Heart right ventricle (tissue), 16 donors: ENCODE data around the gene CDSN. TPM values are rescaled to one million over a fixed set of nuclear protein-coding genes. Genes with fewer than 3 reads are reported as not detected.

Experiments used
- ATAC-seq, 8 donors: fragments of 200-7000 bp; cut with Tn5 transposase; one replicate each; pipeline ENCODE4 v1.9.1; 2020; ENCODE audit warnings: mild to moderate bottlenecking in 8 of 8, moderate library complexity in 8 of 8, moderate number of reproducible peaks in 1 of 8
- DNase-seq, 2 donors: peaks; one replicate each; pipeline ENCODE4 v3.0.0-alpha.2; 2020
- H3K27ac ChIP-seq, 10 donors: fragments of 200-600 bp; sonication (generic) in 2 of 10; one replicate each; pipeline versions ENCODE4 v1.5.0 to v1.8.0; 2020 to 2022; ENCODE audit warnings: mild to moderate bottlenecking in 3 of 10
- H3K27me3 ChIP-seq, 7 donors: fragments of 200-600 bp; one replicate each; pipeline ENCODE4 v1.8.0; 2021 to 2022; ENCODE audit warnings: mild to moderate bottlenecking in 2 of 7
- H3K36me3 ChIP-seq, 9 donors: fragments of 200-600 bp; sonication (generic) in 1 of 9; one replicate each; pipeline versions ENCODE4 v1.5.0 to v1.8.0; 2020 to 2022; ENCODE audit warnings: mild to moderate bottlenecking in 2 of 9
- H3K4me1 ChIP-seq, 9 donors: fragments of 200-600 bp; sonication (generic) in 1 of 9; one replicate each; pipeline versions ENCODE4 v1.5.0 to v1.8.0; 2020 to 2022; ENCODE audit warnings: mild to moderate bottlenecking in 4 of 9
- H3K4me3 ChIP-seq, 10 donors: fragments of 200-600 bp; sonication (generic) in 2 of 10; one replicate each; pipeline versions ENCODE4 v1.5.0 to v1.8.0; 2020 to 2022; ENCODE audit warnings: mild to moderate bottlenecking in 7 of 10, moderate library complexity in 2 of 10
- H3K9me3 ChIP-seq, 11 donors: fragments of 200-600 bp in 10 of 11; sonication (generic) in 2 of 11; one replicate each; pipeline versions ENCODE4 v1.5.0 to v1.8.0; 2013 to 2022; ENCODE audit warnings: mild to moderate bottlenecking in 2 of 11, control low read depth in 1 of 11, moderate library complexity in 1 of 11
- CTCF ChIP-seq, 9 donors: fragments of 200-600 bp; sonication (generic) in 2 of 9; IDR thresholded peaks; one replicate each; pipeline versions ENCODE4 v1.5.0 to v1.8.0; 2021 to 2022; ENCODE audit warnings: antibody characterized with exemption in 9 of 9, mild to moderate bottlenecking in 5 of 9, moderate library complexity in 1 of 9
- WGBS, 2 donors: extraction: QIAGEN DNeasy Blood & Tissue Kit; methylation state at CpG; one replicate each; pipeline ENCODE4 v1.1.7; 2013; ENCODE audit warnings: inconsistent platforms in 1 of 2; 5-methylcytosine and 5-hydroxymethylcytosine counted together
- intact Hi-C, 10 donors: fragments of 100-400 bp; cut with DNase I; formaldehyde crosslinking; loops; one replicate each; pipeline versions ENCODE4 v1.11.1 to v1.14.2; 2022
- polyA plus RNA-seq, 2 donors: library from polyadenylated mRNA; stranded (reverse); fragments of 200-250 nt; gene quantifications; one replicate each; pipeline ENCODE4 v1.2.3, GENCODE V29; 2013
- total RNA-seq, 10 donors: library from RNA; stranded (reverse); fragmentation: NEBNext Ultra II Directional in 3 of 10; extraction: Animal tissue kit (Norgen Biotek cat#: 25700) in 3 of 10; gene quantifications; one replicate each; pipeline versions ENCODE4 v1.2.1 to v1.2.4, GENCODE V29; 2021 to 2023
- donor health status: Arrhythmogenic right ventricular cardiomyopathy.
- donor health status: ischemic (EF 13 %, LVEDD 7.1; RV severe dilation, severe dysfunction).
- donor health status: healthy with polysubstance abuse.
- donor health status: DM: no; HTN: yes; CAD: no.
- donor health status: DM: no; HTN: no; CAD: no.
- donor health status: ischemic (EF 25% LVEDD 6.9; RV normal size, moderate dysfunction).
- donor health status: ischemic (EF 25% LVEDD 5.7; RV mildly dilated, moderate dysfunction).
- donor health status: healthy.
- donor health status: DM: yes; HTN: yes; CAD: no.
- donor health status: Ischemic cardiomyopathy.
- donor health status: ischemic (EF 35%, LVEDD 5.7; RV mildly dilated, moderate dysfunction).
- donor health status: nonischemic (EF 11% LVEDD 7.7; RV severe dilation, severe dysfunction).
- donor health status: DM: yes; HTN: yes; CAD: no.
- donor health status: PGD.
- donor health status: ischemic (EF 29% LVEDD 5.4; RV normal size, mild dysfunction).
- donor health status: nonischemic (EF 23%, LVEDD 6.1; RV moderate dilation, normal function).

CDSN gene
- total and polyA plus RNA-seq, 12 donors, result 0.01 to 0.15 (median 0.11) TPM; not detected in 9

GRCh38 chr6:31135710-31136109 is 15.5 kb upstream of the CDSN start:
- H3K4me3 ChIP-seq, result no peak overlapping the region
- WGBS, 2 donors, result 86 to 94% methylated on average over 10 of the region's 10 CpGs
- intact Hi-C loops, result loop anchor here in 8 of 10 donors (2.0 to 10.0 kb wide), 4 partner anchors 57 to 232 kb away; partner anchors contain the start of gene HLA-C (in 2 of the 8)
- ATAC-seq, result no peak
- no peaks in the 10 kb centered on the region for H3K9me3 ChIP-seq
- no peak overlapping the region for H3K27ac ChIP-seq
- TF ChIP-seq CTCF (IDR thresholded peaks at IDR 0.05), result no peak
- peaks cover 3 to 22% (median 9%) of the 10 kb centered on the region in 9 donors for H3K4me1 ChIP-seq
- no peaks in the 10 kb centered on the region for H3K27me3 ChIP-seq
- no peaks in the 10 kb centered on the region for H3K36me3 ChIP-seq
- no peak for DNase-seq

- no peaks in the 10 kb centered on the region for H3K9me3 ChIP-seq
- DNase-seq (no peak), ATAC-seq (no peak)
- H3K36me3 ChIP-seq, result no peaks in the 10 kb centered on the region
- intact Hi-C loops, result loop anchor here in 3 of 10 donors (5.0 to 10.0 kb wide), 2 partner anchors 142 to 234 kb away; partner anchors contain the start of gene HLA-C (in 2 of the 3)
- WGBS, 2 donors, result 76 to 80% methylated on average over 6 of the region's 6 CpGs
- H3K27ac ChIP-seq, result no peak overlapping the region
- no peak for TF ChIP-seq CTCF (IDR thresholded peaks at IDR 0.05)
- no peaks in the 10 kb centered on the region for H3K27me3 ChIP-seq
- no peak overlapping the region for H3K4me3 ChIP-seq
- H3K4me1 ChIP-seq, result peaks cover 0 to 10% (median 4%) of the 10 kb centered on the region in 9 donors
Measured at GRCh38 chr6:31132806-31133205, 12.6 kb upstream of the CDSN start.

GRCh38 chr6:31131595-31131994 is 11.3 kb upstream of the CDSN start:
- 78 to 92% methylated on average over 3 of the region's 3 CpGs for WGBS, 2 donors
- Histone ChIP-seq H3K9me3 (no peaks in the 10 kb centered on the region), H3K4me1 (peaks cover 5 to 15% (median 10%) of the 10 kb centered on the region in 9 donors), H3K27me3 (no peaks in the 10 kb centered on the region), H3K27ac (no peak overlapping the region), H3K4me3 (no peak overlapping the region), H3K36me3 (no peaks in the 10 kb centered on the region)
- ATAC-seq, result no peak
- TF ChIP-seq CTCF (IDR thresholded peaks at IDR 0.05), result no peak
- intact Hi-C loops, result loop anchor here in 3 of 10 donors (5.0 to 10.0 kb wide), 2 partner anchors 143 to 236 kb away; partner anchors contain the start of gene HLA-C (in 2 of the 3)
- no peak for DNase-seq

GRCh38 chr6:31130751-31131150 is 10.5 kb upstream of the CDSN start:
- WGBS, 2 donors, result 96 to 97% methylated on average over 3 of the region's 3 CpGs
- no peaks in the 10 kb centered on the region for H3K9me3 ChIP-seq
- no peak for ATAC-seq
- intact Hi-C loops, result loop anchor here in 3 of 10 donors (5.0 to 10.0 kb wide), 2 partner anchors 144 to 237 kb away; partner anchors contain the start of gene HLA-C (in 2 of the 3)
- H3K27ac ChIP-seq, result no peak overlapping the region
- no peaks in the 10 kb centered on the region for H3K27me3 ChIP-seq
- H3K36me3 ChIP-seq, result no peaks in the 10 kb centered on the region
- DNase-seq, result no peak
- no peak overlapping the region for H3K4me3 ChIP-seq
- peaks cover 8 to 24% (median 18%) of the 10 kb centered on the region in 9 donors for H3K4me1 ChIP-seq
- TF ChIP-seq CTCF (IDR thresholded peaks at IDR 0.05), result no peak
